ENCODE measurements around the gene INO80C.
A peak's percentile ranks its signal among the peaks of the same experiment; 100 is the strongest.
"Not testable (repeated sequence)": the region's sequence is repeated elsewhere in the genome, so short reads cannot be mapped to it uniquely, and the experiment has no call there.

Gene INO80C

DNA sequence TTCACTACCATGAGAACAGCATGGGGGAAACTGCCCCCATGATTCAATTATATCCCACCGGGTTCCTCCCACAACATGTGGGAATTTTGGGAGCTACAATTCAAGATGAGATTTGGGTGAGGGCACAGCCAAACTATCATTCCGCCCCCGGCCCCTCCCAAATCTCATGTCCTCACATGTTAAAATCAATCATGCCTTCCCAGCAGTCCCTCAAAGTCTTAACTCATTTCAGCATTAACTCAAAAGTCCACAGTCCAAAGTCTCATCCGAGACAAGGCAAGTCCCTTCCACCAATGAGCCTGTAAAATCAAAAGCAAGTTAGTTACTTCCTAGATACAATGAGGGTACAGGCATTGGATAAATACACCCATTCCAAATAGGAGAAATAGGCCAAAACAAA, 10.2 kb downstream of the INO80C start:
- not testable (repeated sequence) for DNase-seq (ENCODE audit: low spot score)

DNA sequence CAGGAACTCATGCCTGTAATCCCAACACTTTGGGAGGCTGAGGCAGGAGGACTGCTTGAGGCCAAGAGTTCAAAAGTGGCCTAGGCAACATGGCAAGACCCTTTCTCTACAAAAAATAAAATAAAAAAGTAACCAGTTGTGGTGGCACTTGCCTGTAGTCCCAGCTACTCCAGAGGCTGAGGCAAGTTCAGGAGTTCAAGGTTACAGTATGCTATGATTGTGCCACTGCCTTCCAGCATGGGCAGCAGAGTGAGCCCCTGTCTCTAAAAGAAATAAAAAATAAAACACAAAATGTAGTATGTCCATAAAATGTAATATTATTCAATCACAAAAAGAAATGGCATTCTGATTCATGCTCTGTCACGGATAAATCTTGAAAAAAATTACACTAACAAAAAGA, 11.9 kb downstream of the INO80C start:
- no peak for DNase-seq (ENCODE audit: low spot score)

DNA sequence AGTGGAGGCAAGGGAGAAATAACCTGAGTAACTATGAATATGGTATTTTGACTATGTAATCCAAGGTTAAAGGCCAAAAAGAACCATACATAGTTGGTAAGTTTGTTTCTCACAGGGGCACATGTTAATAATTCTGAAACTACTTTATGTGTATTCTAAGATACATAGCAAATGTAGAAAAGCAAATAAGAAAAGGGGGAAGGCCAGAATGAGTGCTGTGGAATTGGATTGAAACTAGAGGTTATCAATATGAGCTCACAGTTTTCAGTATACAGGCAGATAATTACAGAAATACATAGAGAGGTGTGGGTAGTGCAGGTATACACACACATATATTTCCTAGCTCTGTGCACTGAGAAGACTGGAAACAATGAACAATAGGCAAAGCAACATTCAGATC, 13.7 kb downstream of the INO80C start:
- DNase-seq (ENCODE audit: low spot score): no peak

DNA sequence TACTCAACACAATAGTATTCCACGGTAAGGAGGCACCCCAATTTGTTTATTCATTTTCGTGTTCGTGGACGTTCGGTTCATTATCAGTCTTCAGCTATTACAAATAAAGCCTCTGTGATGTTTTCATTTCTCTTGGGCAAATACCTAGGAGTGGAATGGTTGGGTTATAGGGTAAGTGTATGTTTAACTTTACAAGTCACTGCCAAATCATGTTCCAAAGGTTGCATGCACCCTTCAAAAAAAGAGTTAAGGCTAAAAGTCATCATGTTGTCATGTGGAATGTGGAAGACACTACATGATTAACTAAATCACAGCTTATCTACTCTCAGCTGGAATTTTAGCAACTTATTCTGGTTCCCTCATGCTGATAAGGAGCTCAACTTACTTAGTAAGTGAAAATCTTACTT, 15.8 kb downstream of the INO80C start:
- DNase-seq (ENCODE audit: low spot score): no peak

DNA sequence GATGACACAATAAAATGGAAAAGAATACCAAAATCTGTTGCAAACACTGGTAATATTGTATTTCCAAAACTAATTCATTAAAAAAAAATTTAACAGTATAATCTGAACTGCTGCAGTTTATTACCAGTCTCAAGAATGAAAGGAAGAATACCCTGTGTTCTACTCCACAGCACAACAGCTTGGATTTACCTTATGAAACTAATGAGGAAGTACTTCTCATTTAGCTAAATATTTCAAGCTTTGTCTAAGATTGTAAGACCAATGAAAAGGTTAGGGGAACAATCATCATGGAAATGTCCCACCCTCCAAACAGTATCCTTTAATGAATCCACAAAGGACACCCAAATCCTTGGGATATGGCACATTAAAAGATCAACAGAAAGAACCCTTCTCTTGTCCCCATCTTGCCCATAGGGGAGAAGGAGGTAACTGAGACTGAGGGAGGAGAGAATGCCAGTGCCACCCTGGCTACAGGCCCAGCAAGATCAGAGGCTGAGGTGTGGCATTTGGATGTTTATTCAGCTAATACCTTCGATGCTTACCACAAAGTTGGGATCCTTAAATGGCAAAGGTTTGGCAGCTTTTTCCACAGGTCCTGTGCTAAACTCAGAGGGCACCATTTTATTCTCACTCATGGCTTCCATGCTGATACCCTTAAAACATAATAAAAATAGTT, 17.7 kb downstream of the INO80C start:
- no peak for DNase-seq (ENCODE audit: low spot score)

DNA sequence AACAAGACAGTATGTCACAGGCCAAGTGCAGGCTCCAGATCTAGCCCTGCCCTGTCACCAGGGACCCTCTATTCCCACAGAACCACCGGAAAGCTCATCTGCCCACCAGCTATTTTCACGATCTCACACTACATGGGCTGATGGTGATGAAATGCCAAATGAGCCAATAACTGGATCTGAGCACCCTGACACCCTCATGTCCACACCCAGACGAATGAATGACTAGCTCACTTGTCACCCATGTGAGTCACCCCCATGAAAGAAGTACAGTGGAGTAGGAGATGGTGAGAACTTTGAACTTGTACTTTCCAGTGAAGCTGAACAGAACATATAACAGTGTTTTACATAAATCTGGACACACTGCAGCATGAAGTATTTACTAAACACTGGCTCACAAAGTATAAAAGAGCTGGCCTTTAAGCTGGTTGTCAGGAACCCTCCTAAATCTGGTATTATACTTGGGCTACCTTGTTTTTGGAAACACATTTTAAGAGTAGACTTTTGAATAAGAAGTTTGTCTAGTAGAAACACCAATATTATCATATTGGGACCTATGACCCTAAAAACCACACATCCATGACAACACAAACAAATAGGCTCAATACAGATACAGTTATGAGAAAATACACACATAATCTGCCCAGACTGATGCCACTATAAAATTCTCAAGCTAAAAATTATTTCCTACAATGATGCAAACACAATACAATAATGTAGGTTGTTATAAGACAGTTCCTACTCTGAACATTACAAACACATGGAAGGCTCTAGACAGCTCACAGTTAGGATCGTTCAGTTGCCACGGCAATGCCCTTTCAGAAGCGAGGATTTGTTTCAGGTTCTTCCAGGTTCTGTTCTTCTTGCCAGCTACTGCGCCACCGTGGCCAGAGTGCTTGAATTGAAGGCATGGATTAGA, 19.0 kb downstream of the INO80C start:
- peak; percentile 40 for DNase-seq (ENCODE audit: low spot score)

DNA sequence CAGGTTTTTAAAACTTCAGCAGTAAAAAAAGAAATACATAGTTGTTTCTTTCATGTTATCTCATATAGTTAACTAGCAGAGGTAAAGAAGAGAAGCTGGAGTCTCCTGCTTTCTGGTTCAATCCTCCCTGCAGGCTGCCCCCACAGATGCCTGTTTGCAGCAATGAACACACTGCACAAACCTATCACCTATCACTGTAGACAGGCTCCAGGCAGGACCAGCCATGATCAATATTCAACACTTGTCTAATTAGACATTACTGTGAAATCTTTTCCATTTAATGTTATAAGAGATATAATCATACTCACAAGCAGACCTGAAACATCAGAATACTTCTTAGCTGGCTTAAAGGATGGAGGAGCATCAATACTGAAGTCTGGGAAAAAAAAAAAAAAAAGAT, 19.8 kb downstream of the INO80C start:
- DNase-seq (ENCODE audit: low spot score): no peak

DNA sequence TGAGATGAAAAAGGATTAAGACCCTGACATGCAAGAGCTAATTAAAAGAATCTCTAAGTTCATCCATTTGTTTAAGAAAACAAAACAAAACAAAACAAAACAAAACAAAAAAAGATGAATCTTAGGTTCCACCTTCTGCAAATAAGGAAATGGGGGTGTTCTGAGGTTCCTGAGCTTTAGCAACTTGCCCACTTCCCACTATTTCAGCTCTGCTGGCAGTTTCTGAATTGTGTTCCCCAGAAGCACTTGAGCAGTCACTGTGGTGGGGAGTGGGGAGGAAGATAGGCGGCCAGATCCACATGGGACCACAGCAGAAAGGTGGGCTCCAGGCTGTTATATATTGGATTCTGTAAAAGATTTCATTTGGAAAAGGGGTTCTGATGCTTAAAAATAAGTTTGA, 20.3 kb downstream of the INO80C start:
- DNase-seq (ENCODE audit: low spot score): no peak

DNA sequence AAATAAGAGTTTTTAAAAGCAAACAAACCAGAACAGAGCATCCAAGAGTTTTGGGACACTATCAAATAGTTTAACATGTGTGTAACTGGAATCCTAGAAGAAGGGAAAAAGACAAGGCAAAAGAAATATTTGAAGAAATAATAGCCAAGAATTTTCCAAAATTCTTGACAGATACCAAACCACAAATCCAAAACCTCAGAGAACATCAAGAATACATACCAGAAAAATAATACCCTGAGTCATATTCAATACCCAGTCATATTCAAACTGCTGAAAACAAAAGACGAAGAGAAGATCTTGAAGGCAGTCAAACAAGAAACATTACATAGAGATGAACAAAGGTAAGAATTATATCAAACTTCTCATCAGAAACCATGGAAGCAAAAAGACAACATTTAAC, 22.9 kb downstream of the INO80C start:
- DNase-seq (ENCODE audit: low spot score): no peak

DNA sequence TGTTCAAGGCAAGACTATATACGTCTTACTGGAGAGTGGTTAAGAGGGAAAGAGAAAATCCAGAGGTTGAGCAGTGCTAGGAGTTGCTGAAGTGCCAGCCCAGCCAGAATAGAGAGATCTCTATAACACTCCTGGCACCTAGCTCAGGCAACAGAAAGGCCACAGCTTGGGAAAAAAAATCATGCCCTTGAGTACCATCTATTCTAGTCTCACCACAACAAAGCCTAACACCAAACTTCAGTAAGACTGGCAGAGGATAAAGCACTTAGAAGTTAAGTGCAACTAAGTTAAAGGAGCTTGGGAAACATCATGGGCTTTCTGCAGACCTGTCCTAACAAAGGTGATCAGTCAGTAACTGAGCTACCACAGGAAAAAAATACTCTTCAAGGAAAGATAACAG, 24.2 kb downstream of the INO80C start:
- no peak for DNase-seq (ENCODE audit: low spot score)

DNA sequence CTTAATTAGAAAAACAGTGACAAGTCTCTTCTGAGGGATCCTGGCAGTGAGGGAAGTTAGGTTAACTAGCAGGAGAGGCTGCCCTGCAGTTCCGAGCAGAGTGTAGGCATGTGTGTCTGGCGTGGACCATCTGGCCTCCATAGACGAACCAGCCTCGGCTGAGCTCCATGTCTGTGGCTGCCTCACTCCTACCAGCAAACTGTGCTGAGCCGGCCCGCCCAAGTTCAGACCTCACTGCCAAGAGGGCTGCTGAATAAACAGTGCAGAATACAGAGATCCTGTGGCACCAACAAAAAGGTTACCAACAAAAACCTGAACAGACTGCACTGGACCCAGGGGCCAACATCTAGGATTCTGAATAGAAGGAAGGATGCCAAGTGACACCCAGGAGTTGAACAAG, 27.3 kb downstream of the INO80C start:
- DNase-seq (ENCODE audit: low spot score): no peak

DNA sequence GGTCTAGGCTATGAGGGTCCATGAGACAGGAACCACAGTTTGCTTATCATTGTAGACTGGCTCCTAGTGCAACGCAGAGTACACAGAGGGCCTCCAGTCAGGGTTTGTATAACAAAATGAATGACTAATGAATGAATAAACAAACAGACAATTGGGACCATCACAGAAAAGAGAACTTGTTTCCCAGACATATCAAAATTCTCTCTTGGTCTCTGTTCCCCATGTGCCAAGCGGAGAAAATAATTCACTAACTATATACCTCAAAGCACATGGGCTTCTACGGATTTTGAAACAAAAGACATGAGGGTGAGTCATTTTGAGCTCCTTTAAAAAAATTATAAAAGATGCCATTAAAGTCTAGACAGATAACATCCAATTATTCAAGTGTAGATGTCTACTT, 28.0 kb downstream of the INO80C start:
- DNase-seq (ENCODE audit: low spot score): no peak

DNA sequence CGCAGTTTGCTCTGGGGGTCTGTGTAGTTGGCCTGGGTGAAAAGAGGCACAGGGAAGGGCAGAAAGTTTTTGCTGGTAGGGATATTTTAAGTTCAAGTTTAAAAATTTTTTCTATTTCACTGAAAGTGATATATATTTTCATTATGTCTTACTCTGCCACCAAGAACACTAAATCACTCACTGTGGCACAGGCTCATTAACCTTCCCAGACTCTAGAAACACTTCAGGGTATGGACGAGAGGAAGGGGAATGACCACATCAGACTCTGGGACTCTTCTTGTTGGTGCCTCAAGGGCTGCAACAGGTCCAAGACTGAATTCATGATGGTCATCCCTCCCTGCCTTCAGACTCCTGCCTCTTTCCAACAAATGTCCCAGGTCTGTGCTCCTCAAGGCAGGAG, 29.0 kb downstream of the INO80C start:
- no peak for DNase-seq (ENCODE audit: low spot score)

DNA sequence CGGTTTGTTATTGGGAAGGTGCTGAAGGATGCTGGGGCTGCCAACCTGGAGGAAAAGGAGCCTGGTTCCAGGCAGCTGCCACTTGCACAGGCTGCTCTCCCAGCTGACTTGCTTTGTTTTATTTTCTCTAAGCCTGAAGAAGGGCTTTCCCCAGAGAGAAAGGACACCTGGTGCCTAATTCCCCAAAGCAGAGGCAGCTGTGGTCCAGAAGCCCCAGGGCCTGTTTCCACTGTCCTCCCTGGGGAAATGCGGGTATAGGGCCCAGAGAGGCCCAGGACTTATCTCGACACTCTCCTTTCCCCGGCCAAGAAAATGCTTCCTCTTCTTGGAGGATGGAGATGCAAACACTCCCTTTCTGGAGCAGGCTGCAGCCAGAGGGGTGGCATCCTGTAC, 30.1 kb downstream of the INO80C start:
- no peak for DNase-seq (ENCODE audit: low spot score)

DNA sequence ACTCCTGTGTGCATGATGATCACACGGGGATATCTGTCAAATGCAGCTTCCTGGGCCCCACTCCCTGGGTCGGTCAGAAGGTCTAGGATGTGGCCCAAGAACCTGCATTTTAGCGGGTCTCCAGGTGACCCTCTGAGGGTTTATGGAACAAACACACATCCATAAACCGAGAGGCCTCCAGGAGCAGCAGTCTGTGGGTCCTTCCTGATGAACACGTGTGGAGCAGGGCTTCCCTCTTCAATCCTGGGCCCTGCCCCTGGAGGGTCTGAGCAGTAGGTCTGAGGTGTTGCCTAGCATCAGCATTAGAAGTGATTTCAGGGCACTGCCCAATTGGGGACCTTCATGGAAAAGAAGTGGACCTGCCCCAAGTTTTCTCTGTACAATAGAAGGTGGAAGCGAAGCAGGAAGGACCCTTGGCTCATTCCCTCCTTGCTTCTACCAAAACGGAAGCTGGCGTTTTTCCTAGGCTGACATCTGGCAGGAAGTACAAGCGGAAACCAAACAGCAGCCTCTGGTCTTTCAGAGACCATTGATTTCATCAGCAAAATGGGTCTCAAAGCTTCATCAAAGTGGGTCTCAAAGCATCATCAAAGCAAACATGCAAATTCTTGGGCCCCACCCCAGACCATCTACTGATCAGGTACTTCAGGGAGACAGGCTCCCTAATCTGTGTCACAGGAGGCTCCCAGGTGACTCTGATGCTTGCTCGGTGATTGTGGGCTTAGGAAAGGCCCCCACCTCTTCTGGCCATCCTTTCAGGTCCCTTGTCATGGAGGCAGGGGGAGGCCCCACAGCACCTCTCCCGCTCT, 30.7 kb downstream of the INO80C start:
- DNase-seq (ENCODE audit: low spot score): no peak

DNA sequence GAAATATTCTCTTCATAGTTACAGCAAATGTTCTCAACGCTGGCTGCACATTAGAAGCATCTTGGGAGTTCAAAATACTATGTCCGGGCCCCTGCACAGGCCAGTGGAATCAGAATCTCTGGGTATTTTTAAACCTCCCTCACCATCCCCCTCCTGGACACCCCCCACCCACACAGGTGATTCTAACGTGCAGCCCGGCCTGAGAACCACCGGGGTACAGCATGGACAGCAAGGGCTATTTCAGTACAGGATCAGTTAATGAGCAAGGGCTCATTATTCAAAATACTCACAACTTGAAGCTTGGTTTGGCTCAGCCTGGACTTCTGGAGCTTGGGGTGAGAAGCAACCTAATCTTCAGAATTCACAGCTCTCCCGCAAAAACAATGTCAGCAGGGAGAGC, 31.4 kb downstream of the INO80C start:
- DNase-seq (ENCODE audit: low spot score): no peak

DNA sequence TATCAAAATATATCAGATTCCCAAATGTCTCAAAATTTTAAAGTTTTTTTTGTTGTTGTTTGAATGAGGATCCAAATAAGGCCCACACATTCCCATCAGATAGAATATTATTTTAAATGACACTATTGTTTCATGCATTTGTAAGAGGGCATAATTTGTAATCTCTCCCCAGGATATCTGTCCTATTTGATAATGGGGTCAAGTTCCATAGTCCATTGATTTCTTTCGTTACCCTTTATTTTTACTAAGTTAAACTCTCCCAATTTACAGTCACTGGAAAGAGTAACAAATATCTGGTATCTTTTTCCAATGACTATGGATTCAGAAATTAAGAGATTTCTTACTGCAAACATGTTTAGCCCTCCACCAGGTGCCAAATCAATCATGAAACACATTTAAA, 32.4 kb downstream of the INO80C start:
- no peak for DNase-seq (ENCODE audit: low spot score)

DNA sequence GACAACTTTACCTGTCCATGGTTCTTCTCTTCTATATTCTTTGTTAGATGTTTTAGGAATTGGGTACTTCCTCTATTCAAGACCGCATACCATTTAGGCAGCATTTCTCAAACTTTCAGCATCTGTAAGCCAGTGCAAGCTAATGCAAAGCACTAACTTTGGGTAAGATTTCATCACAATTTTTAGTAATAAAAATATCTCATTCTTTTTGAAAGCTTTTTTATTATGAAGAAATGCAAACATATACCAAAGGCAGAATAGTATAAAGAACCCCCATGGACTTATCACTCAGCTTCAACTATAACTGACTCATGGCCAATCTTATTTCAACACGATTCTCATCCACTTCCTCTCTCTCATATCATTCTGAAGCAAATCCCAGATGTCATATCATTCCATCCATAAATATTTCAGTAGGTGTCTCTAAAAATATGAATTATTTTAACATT, 32.9 kb downstream of the INO80C start:
- no peak for DNase-seq (ENCODE audit: low spot score)

DNA sequence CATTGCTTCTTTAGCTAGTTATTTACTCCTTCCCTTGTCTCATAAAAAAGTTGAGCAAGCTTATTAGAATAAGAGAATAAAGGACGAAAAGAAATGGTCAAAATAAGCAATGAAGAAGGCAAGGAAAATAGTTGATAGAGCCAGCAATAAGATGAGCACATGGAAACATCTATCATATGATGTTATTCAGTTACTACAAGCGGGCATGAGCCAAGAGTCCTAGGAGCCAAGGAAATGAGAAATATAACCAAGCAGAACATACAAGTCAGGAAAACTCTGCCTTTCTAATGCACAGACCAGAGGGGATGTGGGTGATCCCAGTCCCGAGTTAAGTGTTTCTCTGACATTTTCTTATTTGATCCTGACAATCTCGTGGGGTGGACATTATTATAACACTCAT, 33.9 kb downstream of the INO80C start:
- no peak for DNase-seq (ENCODE audit: low spot score)

DNA sequence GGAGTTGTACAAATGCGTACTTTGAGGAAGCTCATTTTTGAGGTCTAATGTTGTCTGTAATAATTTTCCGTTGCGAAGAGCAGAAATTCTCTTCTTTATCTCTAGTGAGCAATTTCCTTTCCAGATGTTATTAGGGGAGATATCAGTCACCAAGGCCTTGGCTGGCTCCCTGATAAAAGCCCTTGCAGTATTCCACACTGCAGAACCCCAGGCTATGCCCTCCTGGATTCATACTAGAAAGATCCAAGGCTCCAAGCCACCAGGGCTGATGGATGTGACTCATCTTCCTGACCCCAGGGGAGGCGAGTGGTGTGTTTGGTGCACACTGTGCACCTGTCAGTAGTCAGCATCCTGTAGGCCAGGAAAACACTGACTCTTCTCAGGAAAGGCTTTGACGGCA, 34.7 kb downstream of the INO80C start:
- DNase-seq (ENCODE audit: low spot score): no peak

DNA sequence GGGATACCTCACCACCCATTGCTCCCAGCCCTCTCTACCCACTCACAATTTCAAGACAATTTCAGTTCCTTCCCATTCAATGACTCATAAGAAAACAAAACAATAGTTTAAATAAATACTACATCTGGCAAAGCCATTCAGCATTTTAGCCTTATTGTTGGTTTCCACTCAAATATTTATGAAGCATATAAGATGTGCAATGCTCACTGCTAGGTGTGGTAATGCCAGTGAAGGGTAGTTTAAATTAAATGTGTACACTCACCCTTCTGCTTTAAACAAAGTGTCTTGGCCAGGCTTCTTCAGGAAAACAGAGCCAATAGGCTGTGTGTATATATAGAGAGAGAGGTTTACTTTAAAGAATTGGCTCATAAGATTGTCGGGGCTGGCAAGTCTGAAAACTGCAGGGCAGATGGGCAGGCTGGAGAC, 37.0 kb downstream of the INO80C start:
- DNase-seq (ENCODE audit: low spot score): no peak

DNA sequence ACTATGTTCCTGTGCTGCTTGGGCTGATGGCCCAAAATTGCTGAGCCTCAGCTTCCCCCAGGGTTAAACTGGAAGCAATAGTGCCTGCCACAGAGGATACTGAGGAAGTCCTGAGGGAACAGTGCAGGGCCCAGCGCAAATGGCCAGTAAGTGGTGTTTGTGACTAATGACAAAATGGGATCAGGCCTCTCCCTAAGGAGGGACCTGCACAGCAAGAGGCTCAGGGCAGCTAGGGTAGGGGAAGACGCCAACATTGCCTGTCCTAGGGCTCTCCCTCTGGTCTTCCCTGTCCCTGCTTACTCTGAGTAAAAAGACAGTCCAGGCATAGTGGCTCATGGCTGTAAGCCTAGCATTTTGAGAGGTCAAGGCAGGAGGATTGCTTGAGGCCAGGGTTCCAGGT, 37.8 kb downstream of the INO80C start:
- DNase-seq (ENCODE audit: low spot score): no peak
